ENCODE results near the gene AZGP1.
A peak's percentile ranks its signal among the peaks of the same experiment; 100 is the strongest.

The AZGP1 gene

GRCh38 chr7:99929730-99930053 is 46.1 kb downstream of the AZGP1 start:
- DNase-seq, result no peak
- no peak overlapping the region for H3K27ac ChIP-seq
- no peaks in the 10 kb centered on the region for H3K36me3 ChIP-seq
- H3K9me3 ChIP-seq (ENCODE audit: severe bottlenecking), result no peaks in the 10 kb centered on the region
- H3K27me3 ChIP-seq (ENCODE audit: insufficient read depth, low read depth, severe bottlenecking), result peaks cover 8% of the 10 kb centered on the region
- H3K4me3 ChIP-seq (ENCODE audit: low read depth, low read length), result peak overlapping the region; percentile 47
- no peak for TF ChIP-seq CTCF (IDR thresholded peaks at IDR 0.05; ENCODE audit: low read depth, low read length)

- TF ChIP-seq CTCF (IDR thresholded peaks at IDR 0.05; ENCODE audit: low read depth, low read length), result peak; percentile 76
- peak; percentile 80 for DNase-seq
- no peaks in the 10 kb centered on the region for H3K9me3 ChIP-seq (ENCODE audit: severe bottlenecking)
- no peak within 1 kb of the TSS for H3K27ac ChIP-seq
- H3K4me3 ChIP-seq (ENCODE audit: low read depth, low read length), result peak within 1 kb of the TSS; percentile 47
- no peaks in the 10 kb centered on the region for H3K36me3 ChIP-seq
- H3K27me3 ChIP-seq (ENCODE audit: insufficient read depth, low read depth, severe bottlenecking), result peaks cover 8% of the 10 kb centered on the region
Measured at GRCh38 chr7:99928994-99929729, 46.7 kb downstream of the AZGP1 start, which contains the start of gene GJC3. Gene GJC3 (minus strand): TSS chr7:99929620. CDS start chr7:99929620, 0 bp downstream.

GRCh38 chr7:99928188-99928587 is 47.6 kb downstream of the AZGP1 start:
- Histone ChIP-seq H3K27ac (no peak overlapping the region), H3K36me3 (no peaks in the 10 kb centered on the region), H3K9me3 (ENCODE audit: severe bottlenecking) (no peaks in the 10 kb centered on the region), H3K4me3 (ENCODE audit: low read depth, low read length) (no peak overlapping the region), H3K27me3 (ENCODE audit: insufficient read depth, low read depth, severe bottlenecking) (peaks cover 8% of the 10 kb centered on the region)
- DNase-seq, result no peak
- no peak for TF ChIP-seq CTCF (IDR thresholded peaks at IDR 0.05; ENCODE audit: low read depth, low read length)

GRCh38 chr7:99927536-99927935 is 48.3 kb downstream of the AZGP1 start:
- Histone ChIP-seq H3K27ac (no peak overlapping the region), H3K27me3 (ENCODE audit: insufficient read depth, low read depth, severe bottlenecking) (peaks cover 8% of the 10 kb centered on the region), H3K36me3 (no peaks in the 10 kb centered on the region), H3K4me3 (ENCODE audit: low read depth, low read length) (no peak overlapping the region), H3K9me3 (ENCODE audit: severe bottlenecking) (no peaks in the 10 kb centered on the region)
- TF ChIP-seq CTCF (IDR thresholded peaks at IDR 0.05; ENCODE audit: low read depth, low read length), result no peak
- DNase-seq, result no peak

- H3K27ac ChIP-seq, result no peak overlapping the region
- no peak for DNase-seq
- H3K36me3 ChIP-seq, result no peaks in the 10 kb centered on the region
- no peak for TF ChIP-seq CTCF (IDR thresholded peaks at IDR 0.05; ENCODE audit: low read depth, low read length)
- no peak overlapping the region for H3K4me3 ChIP-seq (ENCODE audit: low read depth, low read length)
- H3K9me3 ChIP-seq (ENCODE audit: severe bottlenecking), result no peaks in the 10 kb centered on the region
- peaks cover 8% of the 10 kb centered on the region for H3K27me3 ChIP-seq (ENCODE audit: insufficient read depth, low read depth, severe bottlenecking)
Measured at GRCh38 chr7:99926321-99926720, 49.5 kb downstream of the AZGP1 start.

GRCh38 chr7:99923200-99923599 is 52.6 kb downstream of the AZGP1 start:
- H3K9me3 ChIP-seq (ENCODE audit: severe bottlenecking), result no peaks in the 10 kb centered on the region
- no peak for DNase-seq
- no peak overlapping the region for H3K4me3 ChIP-seq (ENCODE audit: low read depth, low read length)
- no peaks in the 10 kb centered on the region; the same call in 1 of the 2 replicates for H3K36me3 ChIP-seq
- TF ChIP-seq CTCF (IDR thresholded peaks at IDR 0.05; ENCODE audit: low read depth, low read length), result no peak
- peaks cover 8% of the 10 kb centered on the region for H3K27me3 ChIP-seq (ENCODE audit: insufficient read depth, low read depth, severe bottlenecking)
- no peak overlapping the region for H3K27ac ChIP-seq

Measured in WERI-Rb-1 (cell line).